CD4-positive, alpha-beta T cell treated with Interleukin-15 for 1 hour (primary cell): ENCODE measurements around the gene SPINK4.

Experiments used
- DNase-seq: peaks from one replicate; pipeline ENCODE4 v3.0.0-alpha.2; 2020

The SPINK4 gene

GRCh38 chr9:33263131-33264002 lies 23.4 kb downstream of the SPINK4 start:
- no peak for DNase-seq

GRCh38 chr9:33264003-33264472 lies 24.1 kb downstream of the SPINK4 start:
- DNase-seq: peak; percentile 25

GRCh38 chr9:33264473-33265177 lies 24.7 kb downstream of the SPINK4 start, which contains the start of the genes BAG1 and CHMP5:
TSS of gene BAG1 (minus strand) at chr9:33264708.
TSS of gene CHMP5 (plus strand) at chr9:33265049. CDS start at chr9:33265079, 30 bp downstream.
- DNase-seq: peak; percentile 99

GRCh38 chr9:33265211-33265865 lies 25.4 kb downstream of the SPINK4 start:
- DNase-seq: no peak

GRCh38 chr9:33267151-33267767 lies 27.3 kb downstream of the SPINK4 start:
- DNase-seq: no peak

- no peak for DNase-seq
These were observed 30.2 kb downstream of the SPINK4 start for GRCh38 chr9:33270146-33270545.

GRCh38 chr9:33272061-33272460 lies 32.1 kb downstream of the SPINK4 start:
- DNase-seq: no peak

GRCh38 chr9:33273266-33273971 lies 33.5 kb downstream of the SPINK4 start:
- DNase-seq: no peak

- DNase-seq: no peak
These were observed 34.0 kb downstream of the SPINK4 start for GRCh38 chr9:33273972-33274328.

- no peak for DNase-seq
These were observed 37.5 kb downstream of the SPINK4 start for GRCh38 chr9:33277484-33277883.

- no peak for DNase-seq
These were observed 45.5 kb downstream of the SPINK4 start for GRCh38 chr9:33285502-33285901.

- DNase-seq: peak; percentile 62
These were observed 47.1 kb downstream of the SPINK4 start for GRCh38 chr9:33287087-33287490.

GRCh38 chr9:33288235-33288634 lies 48.3 kb downstream of the SPINK4 start:
- no peak for DNase-seq

- DNase-seq: no peak
These were observed 49.0 kb downstream of the SPINK4 start for GRCh38 chr9:33288828-33289483.

GRCh38 chr9:33289496-33289895 lies 49.5 kb downstream of the SPINK4 start:
- DNase-seq: no peak

GRCh38 chr9:33289936-33290246 lies 49.9 kb downstream of the SPINK4 start:
- DNase-seq: no peak

GRCh38 chr9:33290247-33291030 lies 50.5 kb downstream of the SPINK4 start, which contains the start of gene NFX1:
TSS of gene NFX1 (plus strand) at chr9:33290516. CDS start at chr9:33290573, 57 bp downstream.
- DNase-seq: peak; percentile 99

GRCh38 chr9:33291031-33291397 lies 51.0 kb downstream of the SPINK4 start:
- no peak for DNase-seq

- DNase-seq: no peak
These were observed 51.9 kb downstream of the SPINK4 start for GRCh38 chr9:33291901-33292300.

GRCh38 chr9:33293782-33294181 lies 53.8 kb downstream of the SPINK4 start:
- DNase-seq: no peak
